Adrenal gland (tissue), 12 donors: ENCODE data around the gene CENPF. TPM values are rescaled to one million over a fixed set of nuclear protein-coding genes. Genes with fewer than 3 reads are reported as not detected.
"Not testable (repeated sequence)": the region's sequence is repeated elsewhere in the genome, so short reads cannot be mapped to it uniquely, and the experiment has no call there.

ENCODE experiments used
- DNase-seq, 7 donors: peaks; one replicate each; pipeline ENCODE4 v3.0.0-alpha.2; 2019 to 2020
- H3K27ac ChIP-seq, 5 donors: fragments of 200-600 bp; sonication (generic) in 4 of 5; 1 replicate in 3 of 5; 2 replicates in 2 of 5; pipeline versions ENCODE4 v1.5.1 to v1.8.0; 2016 to 2020; ENCODE audit warnings: mild to moderate bottlenecking in 1 of 5
- H3K27me3 ChIP-seq: fragments of 200-600 bp; 2 replicates; pipeline ENCODE4 v1.8.0; 2021
- H3K36me3 ChIP-seq, 2 donors: fragments of 200-600 bp; replicated peaks in 1 of 2; 1 replicate in 1 of 2; 2 replicates in 1 of 2; pipeline versions ENCODE4 v1.5.1 to v1.8.0; 2018 to 2022
- H3K4me1 ChIP-seq, 2 donors: fragments of 200-600 bp; replicated peaks in 1 of 2; 1 replicate in 1 of 2; 2 replicates in 1 of 2; pipeline versions ENCODE4 v1.5.1 to v1.8.0; 2018 to 2021
- H3K4me3 ChIP-seq, 4 donors: fragments of 200-600 bp; sonication (generic) in 3 of 4; one replicate each; pipeline ENCODE4 v1.5.1; 2016 to 2018
- H3K9me3 ChIP-seq, 3 donors: fragments of 200-600 bp; sonication (generic) in 1 of 3; replicated peaks in 1 of 3; 1 replicate in 2 of 3; 2 replicates in 1 of 3; pipeline versions ENCODE4 v1.5.1 to v1.8.0; 2016 to 2021
- CTCF ChIP-seq, 6 experiments: fragments of 450-650 bp in 4 of 6; fragments of 200-600 bp in 2 of 6; sonication (generic) in 1 of 6; IDR thresholded peaks; 1 replicate in 5 of 6; 2 replicates in 1 of 6; pipeline versions ENCODE4 v1.5.1 to v1.8.0; 2016 to 2021; ENCODE audit warnings: antibody characterized with exemption in 6 of 6, mild to moderate bottlenecking in 2 of 6, moderate library complexity in 1 of 6
- POLR2A ChIP-seq, 2 donors: fragments of 450-650 bp; IDR thresholded peaks; one replicate each; pipeline ENCODE4 v1.6.1; 2017; ENCODE audit warnings: antibody characterized with exemption in 2 of 2, mild to moderate bottlenecking in 2 of 2, moderate library complexity in 1 of 2
- WGBS, 4 donors: extraction: QIAGEN DNeasy Blood & Tissue Kit in 2 of 4; methylation state at CpG; one replicate each; pipeline versions ENCODE4 v1.1.5 to v1.1.7; 2013 to 2017; 5-methylcytosine and 5-hydroxymethylcytosine counted together
- intact Hi-C, 2 donors: fragments of 100-400 bp; cut with DNase I; formaldehyde crosslinking; loops; one replicate each; pipeline versions ENCODE4 v1.14.1 to v1.15.0; 2022 to 2023
- polyA plus RNA-seq, 3 donors: library from polyadenylated mRNA; stranded (reverse); fragments of 200-250 nt in 2 of 3; fragments of 350-450 nt in 1 of 3; fragmentation: Illumina TruSeq in 1 of 3; extraction: RNeasy Lipid Tissue Mini Kit (QIAGEN cat#74804) in 1 of 3; gene quantifications; one replicate each; pipeline ENCODE4 v1.2.3, GENCODE V29; 2013 to 2014
- total RNA-seq, 9 donors: library from RNA; depleted of rRNA in 4 of 9; stranded (reverse); fragments of >200 nt in 4 of 9; fragments of 120-200 nt in 1 of 9; fragmentation: NEBNext Ultra II Directional in 1 of 9; extraction: Animal tissue kit (Norgen Biotek cat#: 25700) in 1 of 9; gene quantifications; one replicate each; pipeline versions ENCODE4 v1.1.0 to v1.2.4, GENCODE V29; 2013 to 2023
- donor health status: healthy with polysubstance abuse.
- donor health status: Bipolar disorder and iron deficiency.
- donor health status: DM: yes; HTN: yes; CAD: no.
- donor health status: DM: no; HTN: no; CAD: no.
- donor health status: DM: no; HTN: no; CAD: no.
- donor health status: DM: yes; HTN: yes; CAD: no.

CENPF gene
- total and polyA plus RNA-seq, 12 donors: 0.48 to 36.2 (median 2.9) TPM

GRCh38 chr1:214590696-214591095, 12.3 kb upstream of the CENPF start:
- no peaks in the 10 kb centered on the region for H3K36me3 ChIP-seq
- DNase-seq: no peak
- intact Hi-C loops: loop anchor here in 1 of 2 donors (10.0 kb wide), 1 partner anchor 376 kb away; no protein-coding TSS in a partner anchor
- H3K9me3 ChIP-seq: no peaks in the 10 kb centered on the region
- H3K4me3 ChIP-seq: no peak overlapping the region
- H3K27ac ChIP-seq: no peak overlapping the region
- no peaks in the 10 kb centered on the region for H3K4me1 ChIP-seq
- H3K27me3 ChIP-seq: no peaks in the 10 kb centered on the region
- WGBS, 4 donors: 73 to 92% (median 82%) methylated on average over 5 of the region's 5 CpGs
- TF ChIP-seq CTCF (IDR thresholded peaks at IDR 0.05) (no peak), POLR2A (IDR thresholded peaks at IDR 0.05) (no peak)

DNA sequence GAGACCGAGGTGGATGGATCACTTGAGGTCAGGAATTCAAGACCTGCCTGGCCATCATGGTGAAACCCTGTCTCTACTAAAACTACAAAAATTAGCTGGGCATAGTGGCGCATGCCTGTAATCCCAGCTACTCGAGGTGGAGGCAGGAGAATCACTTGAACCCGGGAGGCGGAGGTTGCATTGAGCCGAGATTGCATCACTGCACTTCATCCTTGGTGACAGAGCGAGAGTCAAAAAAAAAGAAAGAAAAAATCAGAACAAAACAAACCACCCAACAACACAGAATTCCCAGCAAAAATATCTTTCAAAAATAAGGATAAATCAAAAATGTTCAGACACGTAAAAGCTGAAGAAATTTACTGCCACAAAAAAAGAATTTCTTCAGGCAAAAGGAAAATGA, 11.1 kb upstream of the CENPF start:
- intact Hi-C loops: loop anchor here in 1 of 2 donors (10.0 kb wide), 1 partner anchor 377 kb away; no protein-coding TSS in a partner anchor
- H3K9me3 ChIP-seq, H3K27ac ChIP-seq, H3K4me1 ChIP-seq, H3K4me3 ChIP-seq, H3K36me3 ChIP-seq, DNase-seq, H3K27me3 ChIP-seq: not testable (repeated sequence)
- 76 to 90% (median 81%) methylated on average over 8 of the region's 8 CpGs for WGBS, 4 donors

- Histone ChIP-seq H3K27me3 (no peaks in the 10 kb centered on the region), H3K9me3 (no peaks in the 10 kb centered on the region), H3K36me3 (no peaks in the 10 kb centered on the region), H3K4me3 (no peak overlapping the region), H3K27ac (no peak overlapping the region), H3K4me1 (no peaks in the 10 kb centered on the region)
- DNase-seq: no peak
- intact Hi-C loops: loop anchor here in 1 of 2 donors (10.0 kb wide), 1 partner anchor 378 kb away; no protein-coding TSS in a partner anchor
- TF ChIP-seq CTCF (IDR thresholded peaks at IDR 0.05) (no peak), POLR2A (IDR thresholded peaks at IDR 0.05) (no peak)
These were observed 9.8 kb upstream of the CENPF start for GRCh38 chr1:214593158-214593557.

- Histone ChIP-seq H3K9me3 (no peaks in the 10 kb centered on the region), H3K27ac (no peak overlapping the region), H3K4me3 (peak overlapping the region in 2 of 4 donors; percentile 65 to 80), H3K36me3 (no peaks in the 10 kb centered on the region), H3K4me1 (peaks cover 0 to 6% of the 10 kb centered on the region in 2 donors), H3K27me3 (no peaks in the 10 kb centered on the region)
- 0 to 3% (median 2%) methylated on average over 11 of the region's 11 CpGs for WGBS, 4 donors
- TF ChIP-seq POLR2A (IDR thresholded peaks at IDR 0.05): no peak
- no peak for TF ChIP-seq CTCF (IDR thresholded peaks at IDR 0.05)
- intact Hi-C loops: no loop called here
- no peak for DNase-seq
These were observed 841 bp downstream of the CENPF start for GRCh38 chr1:214603819-214604252.

GRCh38 chr1:214604523-214604922, 1.5 kb downstream of the CENPF start:
- H3K27ac ChIP-seq: no peak overlapping the region
- no peaks in the 10 kb centered on the region for H3K9me3 ChIP-seq
- no peak overlapping the region for H3K4me3 ChIP-seq
- H3K27me3 ChIP-seq: no peaks in the 10 kb centered on the region
- intact Hi-C loops: no loop called here
- no peak for DNase-seq
- H3K4me1 ChIP-seq: peaks cover 0 to 6% of the 10 kb centered on the region in 2 donors
- H3K36me3 ChIP-seq: no peaks in the 10 kb centered on the region
- TF ChIP-seq CTCF (IDR thresholded peaks at IDR 0.05) (no peak), POLR2A (IDR thresholded peaks at IDR 0.05) (no peak)

- H3K4me3 ChIP-seq, H3K36me3 ChIP-seq, H3K9me3 ChIP-seq, intact Hi-C loops, H3K4me1 ChIP-seq, H3K27ac ChIP-seq, H3K27me3 ChIP-seq, DNase-seq: not testable (repeated sequence)
- 94 to 98% (median 95%) methylated on average over 29 to 32 of the region's 32 CpGs for WGBS, 4 donors
These were observed 2.5 kb downstream of the CENPF start for GRCh38 chr1:214605484-214605883.

GRCh38 chr1:214605933-214606925, 3.2 kb downstream of the CENPF start:
- WGBS, 4 donors: 95 to 97% (median 97%) methylated on average over 11 to 63 of the region's 63 CpGs
- intact Hi-C loops, DNase-seq, H3K4me1 ChIP-seq, H3K27ac ChIP-seq, H3K27me3 ChIP-seq, H3K36me3 ChIP-seq, H3K4me3 ChIP-seq, H3K9me3 ChIP-seq: not testable (repeated sequence)
